Stomach smooth muscle (tissue), 2 donors: Measurements from ENCODE around the gene ENPP3.

Experiments
- H3K27ac ChIP-seq: one replicate; pipeline ENCODE4 v1.7.0; 2013; ENCODE audit warnings: mild to moderate bottlenecking, low read length, inconsistent platforms
- H3K27me3 ChIP-seq, 2 donors: one replicate each; pipeline ENCODE4 v1.7.0; 2013; ENCODE audit warnings: low read length in 2 of 2; ENCODE audit not compliant: insufficient read depth in 2 of 2, control insufficient read depth in 1 of 2
- H3K36me3 ChIP-seq, 2 donors: one replicate each; pipeline ENCODE4 v1.7.0; 2013; ENCODE audit warnings: low read length in 2 of 2; ENCODE audit not compliant: control insufficient read depth in 2 of 2, insufficient read depth in 2 of 2
- H3K4me1 ChIP-seq: one replicate; pipeline ENCODE4 v1.7.0; 2013; ENCODE audit warnings: low read length; ENCODE audit not compliant: control insufficient read depth, insufficient read depth
- H3K4me3 ChIP-seq, 2 donors: one replicate each; pipeline ENCODE4 v1.7.0; 2013; ENCODE audit warnings: low read length in 2 of 2
- H3K9ac ChIP-seq, 2 donors: one replicate each; pipeline ENCODE4 v1.7.0; 2013; ENCODE audit warnings: low read length in 2 of 2, mild to moderate bottlenecking in 1 of 2
- H3K9me3 ChIP-seq, 2 donors: one replicate each; pipeline ENCODE4 v1.7.0; 2013; ENCODE audit warnings: low read length in 2 of 2; ENCODE audit not compliant: control insufficient read depth in 2 of 2
- donor health status: healthy.
- donor health status: Pancreatic carcinoma.

ENPP3 gene

DNA sequence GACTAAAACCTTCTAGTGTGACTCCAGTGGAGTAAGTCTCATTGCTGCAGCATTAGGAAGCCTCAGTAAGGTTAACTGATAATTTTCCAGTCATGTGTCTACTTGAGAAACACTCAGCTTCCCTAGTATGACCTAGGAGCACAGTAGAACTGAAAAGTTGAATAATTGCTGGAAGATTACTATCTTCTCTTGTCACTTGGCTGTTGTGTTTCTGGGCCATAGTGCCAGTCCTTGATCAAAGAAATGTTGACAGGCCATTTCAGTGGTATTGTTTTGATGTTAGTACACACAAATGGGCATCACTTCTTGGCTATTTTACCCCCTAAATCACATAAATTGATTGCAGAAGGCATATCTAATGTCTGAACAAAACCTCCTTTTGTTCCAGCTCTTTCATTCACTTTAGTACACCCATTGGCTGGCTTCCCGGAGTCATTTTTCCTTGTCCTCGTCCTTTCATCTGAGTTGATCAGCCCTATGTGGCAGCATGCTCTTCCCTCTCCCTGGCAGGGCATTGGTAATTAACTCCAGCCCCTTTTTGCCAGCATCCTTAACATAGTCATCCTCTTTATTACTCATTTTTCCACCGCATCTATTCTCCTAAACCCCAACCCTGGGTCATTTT is 6.0 kb downstream of the ENPP3 start:
- no peaks in the 10 kb centered on the region for H3K27me3 ChIP-seq
- no peaks in the 10 kb centered on the region for H3K36me3 ChIP-seq
- H3K4me3 ChIP-seq: no peak overlapping the region
- no peak overlapping the region for H3K9ac ChIP-seq
- no peak overlapping the region for H3K27ac ChIP-seq
- H3K9me3 ChIP-seq: no peaks in the 10 kb centered on the region
- H3K4me1 ChIP-seq: no peaks in the 10 kb centered on the region

- Histone ChIP-seq H3K9me3 (no peaks in the 10 kb centered on the region), H3K4me1 (no peaks in the 10 kb centered on the region), H3K9ac (no peak overlapping the region), H3K36me3 (no peaks in the 10 kb centered on the region), H3K27ac (no peak overlapping the region), H3K27me3 (no peaks in the 10 kb centered on the region), H3K4me3 (no peak overlapping the region)
Observed at GRCh38 chr6:131643855-131644460, 6.9 kb downstream of the ENPP3 start.

GRCh38 chr6:131644921-131645320 is 7.8 kb downstream of the ENPP3 start:
- Histone ChIP-seq H3K4me3 (no peak overlapping the region), H3K9ac (no peak overlapping the region), H3K27me3 (no peaks in the 10 kb centered on the region), H3K9me3 (no peaks in the 10 kb centered on the region), H3K4me1 (no peaks in the 10 kb centered on the region), H3K27ac (no peak overlapping the region), H3K36me3 (no peaks in the 10 kb centered on the region)

DNA sequence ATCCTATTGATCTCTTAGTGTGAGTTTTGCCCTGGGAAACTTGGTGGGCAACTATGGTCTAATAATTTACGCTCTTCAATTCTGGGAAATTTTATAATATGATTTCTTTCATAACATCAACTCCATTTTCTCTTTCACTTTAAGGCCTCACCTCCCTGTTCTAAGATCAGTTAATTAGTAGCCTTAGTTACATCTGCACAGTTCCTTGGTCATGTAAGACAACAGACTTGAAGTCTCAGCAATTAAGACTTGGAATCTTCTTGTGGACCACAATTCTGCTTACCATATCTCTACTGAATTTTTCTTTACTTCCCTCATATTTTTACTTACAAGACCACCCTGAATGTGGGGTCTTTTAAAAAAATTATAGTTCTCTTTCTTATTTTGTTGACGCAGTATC is 8.7 kb downstream of the ENPP3 start:
- no peaks in the 10 kb centered on the region for H3K9me3 ChIP-seq
- H3K36me3 ChIP-seq: no peaks in the 10 kb centered on the region
- no peak overlapping the region for H3K9ac ChIP-seq
- no peaks in the 10 kb centered on the region for H3K4me1 ChIP-seq
- H3K27me3 ChIP-seq: no peaks in the 10 kb centered on the region
- no peak overlapping the region for H3K27ac ChIP-seq
- no peak overlapping the region for H3K4me3 ChIP-seq

- Histone ChIP-seq H3K27me3 (no peaks in the 10 kb centered on the region), H3K36me3 (no peaks in the 10 kb centered on the region)
Observed at GRCh38 chr6:131646249-131646670, 9.2 kb downstream of the ENPP3 start.

DNA sequence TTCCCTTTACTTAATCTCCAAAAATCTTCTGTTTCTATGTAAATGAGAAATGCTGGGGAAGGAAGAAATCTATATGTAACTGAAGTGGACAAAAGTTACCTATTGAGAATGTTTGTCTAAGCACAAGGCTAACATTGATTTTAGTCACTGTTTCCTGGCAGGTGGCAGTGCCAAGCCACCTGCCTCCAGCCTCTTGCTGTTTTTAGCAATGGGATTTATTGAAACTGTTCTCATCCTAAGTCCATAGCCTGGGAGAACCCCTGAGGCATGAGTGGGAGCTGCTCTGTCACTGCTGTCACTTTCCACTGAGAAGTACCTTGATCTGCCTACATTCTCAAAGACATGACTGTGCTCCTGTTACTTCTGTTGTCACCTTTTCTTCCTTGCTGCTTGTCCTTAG is 14.7 kb downstream of the ENPP3 start:
- Histone ChIP-seq H3K27me3 (no peaks in the 10 kb centered on the region), H3K36me3 (no peaks in the 10 kb centered on the region), H3K9me3 (no peaks in the 10 kb centered on the region), H3K9ac (no peak overlapping the region), H3K4me3 (no peak overlapping the region), H3K27ac (no peak overlapping the region), H3K4me1 (no peaks in the 10 kb centered on the region)

More at GRCh38 chr6:131646249-131646670, 9.2 kb downstream of the ENPP3 start:
- Histone ChIP-seq H3K9ac (no peak overlapping the region), H3K4me3 (no peak overlapping the region), H3K9me3 (no peaks in the 10 kb centered on the region), H3K4me1 (no peaks in the 10 kb centered on the region), H3K27ac (no peak overlapping the region)

DNA sequence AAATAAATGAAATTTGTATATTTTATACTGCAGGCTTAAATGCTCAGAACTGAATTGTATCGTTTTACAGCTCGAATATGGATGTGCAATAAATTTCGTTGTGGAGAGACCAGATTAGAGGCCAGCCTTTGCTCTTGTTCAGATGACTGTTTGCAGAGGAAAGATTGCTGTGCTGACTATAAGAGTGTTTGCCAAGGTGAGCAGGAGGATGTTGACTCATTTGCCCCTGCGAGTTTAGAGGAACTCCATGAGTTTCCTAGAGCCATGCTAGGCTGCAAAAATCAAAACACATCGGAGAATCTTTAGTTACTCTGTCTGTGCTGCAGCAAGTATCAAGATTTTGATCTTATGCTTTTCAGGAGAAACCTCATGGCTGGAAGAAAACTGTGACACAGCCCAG is 15.4 kb downstream of the ENPP3 start:
- Histone ChIP-seq H3K9ac (no peak overlapping the region), H3K27me3 (no peaks in the 10 kb centered on the region), H3K4me1 (no peaks in the 10 kb centered on the region), H3K9me3 (no peaks in the 10 kb centered on the region), H3K27ac (no peak overlapping the region), H3K4me3 (no peak overlapping the region), H3K36me3 (no peaks in the 10 kb centered on the region)

GRCh38 chr6:131654326-131654725 is 17.2 kb downstream of the ENPP3 start:
- Histone ChIP-seq H3K9me3 (no peaks in the 10 kb centered on the region), H3K4me3 (no peak overlapping the region), H3K4me1 (no peaks in the 10 kb centered on the region), H3K9ac (no peak overlapping the region), H3K27me3 (no peaks in the 10 kb centered on the region), H3K36me3 (no peaks in the 10 kb centered on the region), H3K27ac (no peak overlapping the region)

DNA sequence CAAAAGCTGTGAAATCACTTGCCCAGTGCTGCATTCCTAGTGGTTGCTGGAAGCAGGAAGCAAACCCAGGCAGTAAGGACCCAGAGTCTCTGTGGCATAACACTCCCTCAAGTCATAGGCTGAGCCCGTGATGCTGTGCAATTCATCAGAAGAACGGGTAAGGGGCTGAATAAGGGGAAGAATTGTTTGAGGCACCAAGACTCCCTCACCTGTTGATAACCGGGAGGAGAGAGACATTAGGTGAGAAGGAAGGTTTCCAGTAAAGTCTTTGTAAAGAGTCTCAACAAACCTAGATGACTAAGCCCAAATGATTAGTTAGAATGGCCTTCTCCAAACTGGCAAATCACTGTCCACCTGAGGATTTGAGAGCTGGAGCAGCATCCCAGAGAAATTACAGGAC is 18.3 kb downstream of the ENPP3 start:
- Histone ChIP-seq H3K4me1 (no peaks in the 10 kb centered on the region), H3K9ac (no peak overlapping the region), H3K9me3 (no peaks in the 10 kb centered on the region), H3K4me3 (no peak overlapping the region), H3K36me3 (no peaks in the 10 kb centered on the region), H3K27ac (no peak overlapping the region), H3K27me3 (no peaks in the 10 kb centered on the region)

- Histone ChIP-seq H3K9me3 (no peaks in the 10 kb centered on the region), H3K36me3 (no peaks in the 10 kb centered on the region), H3K9ac (no peak overlapping the region), H3K4me3 (no peak overlapping the region), H3K4me1 (no peaks in the 10 kb centered on the region), H3K27ac (no peak overlapping the region), H3K27me3 (no peaks in the 10 kb centered on the region)
Observed at GRCh38 chr6:131655951-131656350, 18.8 kb downstream of the ENPP3 start.

DNA sequence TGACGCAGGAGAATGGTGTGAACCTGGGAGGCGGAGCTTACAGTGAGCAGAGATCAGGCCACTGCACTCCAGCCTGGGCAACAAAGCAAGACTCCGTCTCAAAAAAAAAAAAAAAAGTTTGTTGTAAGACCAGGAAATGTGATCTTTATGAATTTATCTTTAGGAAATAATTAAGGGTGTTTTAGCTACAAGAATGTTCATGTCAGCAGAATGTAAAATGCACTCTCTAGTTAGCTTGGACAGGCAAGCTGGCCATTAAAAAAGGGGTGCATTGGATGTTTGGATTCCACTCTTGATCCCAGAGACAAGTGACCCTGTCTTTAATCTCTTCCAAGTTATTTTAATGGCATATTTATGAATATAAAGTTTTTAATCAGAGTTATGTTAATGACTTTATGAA is 19.6 kb downstream of the ENPP3 start:
- Histone ChIP-seq H3K9ac (no peak overlapping the region), H3K27me3 (no peaks in the 10 kb centered on the region), H3K27ac (no peak overlapping the region), H3K9me3 (no peaks in the 10 kb centered on the region), H3K4me1 (no peaks in the 10 kb centered on the region), H3K36me3 (no peaks in the 10 kb centered on the region), H3K4me3 (no peak overlapping the region)
